OCI-LY7 (cell line): Measurements from ENCODE around the gene ERMP1. TPM values are rescaled to one million over a fixed set of nuclear protein-coding genes. Genes with fewer than 3 reads are reported as not detected.

ENCODE experiments used
- BruUV-seq: library from RNA; stranded (reverse); fragments of 400-500 nt; replicated peaks from 2 replicates; lab custom pipeline; 2021; lab: Mats Ljungman, UMichigan
- CTCF ChIA-PET: fragments of 300-600 bp; sonication (Branson Sonifier 250); formaldehyde crosslinking; loops from one replicate; lab custom pipeline; 2022; ENCODE audit warnings: antibody characterized with exemption; ENCODE audit not compliant: unreplicated experiment; lab: Charles Lee
- POLR2A ChIA-PET: fragments of 300-600 bp; sonication (Branson Sonifier 250); formaldehyde crosslinking; loops from one replicate; lab custom pipeline; 2022; ENCODE audit warnings: antibody characterized with exemption; lab: Charles Lee
- DNase-seq: peaks from one replicate; pipeline ENCODE4 v3.0.0-alpha.2; 2015; ENCODE audit warnings: low spot score
- H2AFZ ChIP-seq: fragments of 200-600 bp; sonication (generic), shearing (Covaris generic); 2 replicates; pipeline ENCODE4 v1.6.1; 2014; ENCODE audit warnings: mild to moderate bottlenecking, antibody characterized with exemption, low read length, moderate library complexity
- H3K27ac ChIP-seq: fragments of 200-600 bp; sonication (generic); 2 replicates; pipeline ENCODE4 v1.5.1; 2014; ENCODE audit warnings: mixed run types, low read depth, mild to moderate bottlenecking, moderate library complexity, low read length, inconsistent platforms; ENCODE audit not compliant: poor library complexity, severe bottlenecking
- H3K36me3 ChIP-seq: fragments of 200-600 bp; sonication (generic); 2 replicates; pipeline ENCODE4 v1.6.1; 2014; ENCODE audit warnings: mild to moderate bottlenecking, antibody characterized with exemption, low read length, moderate library complexity, mixed read lengths; ENCODE audit not compliant: insufficient read depth
- H3K4me1 ChIP-seq: fragments of 200-600 bp; sonication (generic); 2 replicates; pipeline ENCODE4 v1.5.1; 2014; ENCODE audit warnings: mild to moderate bottlenecking, low read length; ENCODE audit not compliant: insufficient read depth, poor library complexity, severe bottlenecking
- H3K4me2 ChIP-seq: fragments of 200-600 bp; sonication (generic); 2 replicates; pipeline ENCODE4 v1.6.1; 2014; ENCODE audit warnings: mild to moderate bottlenecking, low read length
- H3K4me3 ChIP-seq: fragments of 200-600 bp; sonication (generic); 2 replicates; pipeline ENCODE4 v1.5.1; 2014; ENCODE audit warnings: mild to moderate bottlenecking, low read depth, low read length; ENCODE audit not compliant: poor library complexity, severe bottlenecking
- H3K79me2 ChIP-seq: fragments of 200-600 bp; sonication (generic); 2 replicates; pipeline ENCODE4 v1.6.1; 2016; ENCODE audit warnings: low read depth, mild to moderate bottlenecking, low read length, moderate library complexity, mixed read lengths; ENCODE audit not compliant: insufficient read depth
- H3K9me2 ChIP-seq: fragments of 200-600 bp; sonication (generic); 2 replicates; pipeline ENCODE4 v1.6.1; 2016; ENCODE audit warnings: mild to moderate bottlenecking, low read length, mixed read lengths; ENCODE audit not compliant: insufficient read depth
- H3K9me3 ChIP-seq: fragments of 200-600 bp; sonication (generic); 2 replicates; pipeline ENCODE4 v1.6.1; 2014; ENCODE audit warnings: mild to moderate bottlenecking, mixed run types, low read length, mixed read lengths
- H4K20me1 ChIP-seq: fragments of 200-600 bp; sonication (generic); 2 replicates; pipeline ENCODE4 v1.6.1; 2014; ENCODE audit warnings: mild to moderate bottlenecking, antibody characterized with exemption, low read length, moderate library complexity, mixed read lengths; ENCODE audit not compliant: insufficient read depth
- EZH2phosphoT487 ChIP-seq: fragments of 200-600 bp; sonication (generic); IDR thresholded peaks from 2 replicates; pipeline ENCODE4 v1.6.1; 2018; ENCODE audit warnings: low read depth, borderline replicate concordance, mild to moderate bottlenecking, mixed run types, antibody characterized with exemption, low read length, moderate library complexity, mixed read lengths
- intact Hi-C: fragments of 100-400 bp; cut with micrococcal nuclease; formaldehyde crosslinking; loops from one replicate; pipeline ENCODE4 v1.10.0; 2022; ENCODE audit not compliant: unreplicated experiment
- total RNA-seq, 2 experiments: library from RNA; depleted of rRNA in 1 of 2; stranded (reverse); fragments of >200 nt in 1 of 2; shearing (Covaris generic) in 1 of 2; gene quantifications; 2 replicates each; pipeline ENCODE4 v1.2.3, GENCODE V29; 2014 to 2022
- TF ChIP-seq, protein P1 (sequence below): fragments of 200-600 bp; sonication (generic); conservative IDR thresholded peaks from 2 replicates; pipeline ENCODE4 v1.5.1; 2014; ENCODE audit warnings: mild to moderate bottlenecking, antibody characterized with exemption, low read length, moderate library complexity, mixed read lengths

Gene ERMP1
- total RNA-seq, 2 experiments from 2014 or later: 7.9 to 14.6 TPM

DNA sequence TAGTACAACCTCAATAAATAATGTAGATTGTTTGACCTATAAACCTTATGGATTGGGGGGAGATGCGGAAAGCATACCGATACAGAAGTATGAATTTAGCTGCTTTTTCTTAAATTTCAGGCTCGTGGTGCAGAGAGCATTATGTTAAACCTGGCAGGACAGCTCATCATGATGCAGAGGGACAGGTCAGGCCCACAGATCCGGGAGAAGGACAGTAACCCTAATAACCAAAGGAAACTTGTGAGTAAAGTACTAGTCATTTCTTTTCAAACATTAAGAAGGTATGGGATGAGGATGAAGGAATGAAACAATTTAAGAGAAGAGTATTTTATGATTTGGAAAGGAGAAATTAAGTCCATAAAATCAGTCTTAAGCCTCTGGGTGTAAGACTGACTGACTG is 70.5 kb downstream of the ERMP1 start:
- H3K79me2 ChIP-seq: 0 out of 2 replicates have a peak, but pooled peaks cover 4% of the 10 kb centered on the region
- H3K4me1 ChIP-seq: peaks cover 24% of the 10 kb centered on the region
- no peak overlapping the region for H3K27ac ChIP-seq
- H3K36me3 ChIP-seq: peaks cover 97% of the 10 kb centered on the region
- CTCF ChIA-PET: interaction anchor here (0.9 kb wide), 1 partner anchor 134 kb away, joined by 3 read pairs; no protein-coding TSS in a partner anchor
- no peaks in the 10 kb centered on the region for H3K9me3 ChIP-seq
- H3K4me2 ChIP-seq: no peak overlapping the region
- POLR2A ChIA-PET: interaction anchor here (1.2 to 1.4 kb wide), 2 partner anchors 11 to 13 kb away, joined by 3 to 4 read pairs; no protein-coding TSS in a partner anchor
- BruUV-seq: no TSS peak
- H2AFZ ChIP-seq: no peak overlapping the region
- TF ChIP-seq, protein P1, sequence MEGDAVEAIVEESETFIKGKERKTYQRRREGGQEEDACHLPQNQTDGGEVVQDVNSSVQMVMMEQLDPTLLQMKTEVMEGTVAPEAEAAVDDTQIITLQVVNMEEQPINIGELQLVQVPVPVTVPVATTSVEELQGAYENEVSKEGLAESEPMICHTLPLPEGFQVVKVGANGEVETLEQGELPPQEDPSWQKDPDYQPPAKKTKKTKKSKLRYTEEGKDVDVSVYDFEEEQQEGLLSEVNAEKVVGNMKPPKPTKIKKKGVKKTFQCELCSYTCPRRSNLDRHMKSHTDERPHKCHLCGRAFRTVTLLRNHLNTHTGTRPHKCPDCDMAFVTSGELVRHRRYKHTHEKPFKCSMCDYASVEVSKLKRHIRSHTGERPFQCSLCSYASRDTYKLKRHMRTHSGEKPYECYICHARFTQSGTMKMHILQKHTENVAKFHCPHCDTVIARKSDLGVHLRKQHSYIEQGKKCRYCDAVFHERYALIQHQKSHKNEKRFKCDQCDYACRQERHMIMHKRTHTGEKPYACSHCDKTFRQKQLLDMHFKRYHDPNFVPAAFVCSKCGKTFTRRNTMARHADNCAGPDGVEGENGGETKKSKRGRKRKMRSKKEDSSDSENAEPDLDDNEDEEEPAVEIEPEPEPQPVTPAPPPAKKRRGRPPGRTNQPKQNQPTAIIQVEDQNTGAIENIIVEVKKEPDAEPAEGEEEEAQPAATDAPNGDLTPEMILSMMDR: no peak
- TF ChIP-seq EZH2phosphoT487: no peak
- no peaks in the 10 kb centered on the region for H4K20me1 ChIP-seq
- no peak for DNase-seq
- H3K4me3 ChIP-seq: no peak overlapping the region
- no peaks in the 10 kb centered on the region for H3K9me2 ChIP-seq
- intact Hi-C loops: loop anchor here (5.0 kb wide), 1 partner anchor 135 kb away; the partner anchor contains the start of gene RIC1

DNA sequence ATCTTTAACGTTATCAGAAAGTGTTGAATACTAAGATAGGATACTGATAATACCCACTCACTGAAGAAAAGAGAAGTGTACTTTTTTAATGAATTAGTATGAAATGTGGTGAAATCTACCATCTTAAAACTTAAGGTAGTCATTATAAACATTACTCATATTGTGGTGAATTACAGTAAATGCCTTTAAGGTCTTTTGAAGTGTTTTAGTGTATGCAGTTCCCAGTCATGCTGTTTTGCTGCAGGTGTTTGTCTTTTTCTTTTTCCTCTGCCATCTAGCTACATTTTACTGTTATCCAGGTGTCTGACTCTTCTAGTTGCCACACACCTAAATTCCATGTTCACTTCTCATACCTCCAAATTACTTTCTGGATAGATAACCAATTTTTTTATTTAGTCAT is 72.6 kb downstream of the ERMP1 start:
- Histone ChIP-seq H4K20me1 (no peaks in the 10 kb centered on the region), H3K4me3 (no peak overlapping the region), H3K36me3 (peaks cover 96% of the 10 kb centered on the region), H2AFZ (no peak overlapping the region), H3K9me3 (no peaks in the 10 kb centered on the region), H3K27ac (no peak overlapping the region), H3K4me2 (no peak overlapping the region), H3K79me2 (0 out of 2 replicates have a peak, but pooled peaks cover 4% of the 10 kb centered on the region), H3K9me2 (no peaks in the 10 kb centered on the region), H3K4me1 (peaks cover 24% of the 10 kb centered on the region)
- intact Hi-C loops: loop anchor here (5.0 kb wide), 1 partner anchor 133 kb away; the partner anchor contains the start of gene RIC1
- TF ChIP-seq, protein P1: no peak
- TF ChIP-seq EZH2phosphoT487: no peak
- no TSS peak for BruUV-seq
- POLR2A ChIA-PET: interaction anchor here (0.7 kb wide), 1 partner anchor 10 kb away, joined by 3 read pairs; no protein-coding TSS in a partner anchor
- no peak for DNase-seq
- CTCF ChIA-PET: no interaction called here

DNA sequence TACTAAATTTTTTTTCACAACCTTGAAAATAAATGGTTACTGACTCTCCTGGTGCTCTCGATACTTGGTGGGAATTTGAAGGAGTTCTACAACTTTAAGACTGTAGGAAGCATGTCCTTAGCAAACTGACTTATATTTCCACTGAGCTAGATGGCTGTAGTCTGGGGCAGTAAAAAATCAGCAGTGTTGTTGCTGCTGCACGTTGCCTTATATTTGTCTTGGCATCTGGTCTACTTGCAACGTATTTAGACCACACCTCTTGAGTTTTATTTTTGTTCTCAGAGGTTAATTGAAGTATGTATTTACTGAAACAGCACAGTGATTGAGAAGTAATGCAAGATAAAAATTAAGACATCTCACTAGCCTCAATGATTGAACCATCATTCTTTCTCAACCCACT is 76.3 kb downstream of the ERMP1 start:
- H3K36me3 ChIP-seq: peaks cover 95% of the 10 kb centered on the region
- no peak overlapping the region for H3K27ac ChIP-seq
- no peak overlapping the region for H3K4me2 ChIP-seq
- no peaks in the 10 kb centered on the region for H3K4me1 ChIP-seq
- H3K9me3 ChIP-seq: no peaks in the 10 kb centered on the region
- H4K20me1 ChIP-seq: no peaks in the 10 kb centered on the region
- TF ChIP-seq, protein P1: no peak
- TF ChIP-seq EZH2phosphoT487: no peak
- H3K79me2 ChIP-seq: no peaks in the 10 kb centered on the region
- intact Hi-C loops: no loop called here
- CTCF ChIA-PET: no interaction called here
- no peak overlapping the region for H3K4me3 ChIP-seq
- POLR2A ChIA-PET: interaction anchor here (1.1 to 1.2 kb wide), 2 partner anchors 10 to 16 kb away, joined by 4 to 6 read pairs; no protein-coding TSS in a partner anchor
- H3K9me2 ChIP-seq: no peaks in the 10 kb centered on the region
- H2AFZ ChIP-seq: no peak overlapping the region
- no TSS peak for BruUV-seq
- DNase-seq: no peak
